RWPE2 (cell line): Measurements from ENCODE around the gene C1RL.
A peak's percentile ranks its signal among the peaks of the same experiment; 100 is the strongest.

Experiments
- ATAC-seq: fragments of 200-7000 bp; cut with Tn5 transposase; 3 replicates; pipeline ENCODE4 v1.9.1; 2021; ENCODE audit warnings: low read depth
- DNase-seq: peaks from one replicate; pipeline ENCODE4 v3.0.0-alpha.2; 2020; ENCODE audit warnings: low spot score
- H3K27ac ChIP-seq: fragments of 450-650 bp; 2 replicates; pipeline ENCODE4 v1.5.1; 2017; ENCODE audit warnings: mild to moderate bottlenecking; ENCODE audit not compliant: poor library complexity, severe bottlenecking
- H3K27me3 ChIP-seq: fragments of 250-450 bp; sonication (Bioruptor Pico); 2 replicates; pipeline ENCODE4 v1.5.1; 2021; ENCODE audit warnings: mild to moderate bottlenecking, moderate library complexity; ENCODE audit not compliant: insufficient read depth, poor library complexity, severe bottlenecking
- H3K36me3 ChIP-seq: fragments of 250-450 bp; sonication (Bioruptor Pico); 2 replicates; pipeline ENCODE4 v1.5.1; 2020; ENCODE audit warnings: low read depth, mild to moderate bottlenecking, moderate library complexity
- H3K4me1 ChIP-seq: fragments of 250-450 bp; sonication (Bioruptor Pico); 2 replicates; pipeline ENCODE4 v1.5.1; 2021; ENCODE audit warnings: mild to moderate bottlenecking, moderate library complexity; ENCODE audit not compliant: insufficient read depth, poor library complexity, severe bottlenecking
- H3K4me3 ChIP-seq: fragments of 250-450 bp; sonication (Bioruptor Pico); 2 replicates; pipeline ENCODE4 v1.5.1; 2021; ENCODE audit warnings: mild to moderate bottlenecking, moderate library complexity; ENCODE audit not compliant: severe bottlenecking
- H3K9me3 ChIP-seq: fragments of 250-450 bp; sonication (Bioruptor Pico); 2 replicates; pipeline ENCODE4 v1.5.1; 2021; ENCODE audit warnings: mild to moderate bottlenecking, moderate library complexity; ENCODE audit not compliant: severe bottlenecking
- TF ChIP-seq, protein P1 (sequence below): fragments of 450-650 bp; IDR thresholded peaks from one replicate; pipeline ENCODE4 v1.5.1; 2017; ENCODE audit warnings: mild to moderate bottlenecking, moderate library complexity; ENCODE audit not compliant: poor library complexity, severe bottlenecking

C1RL gene

GRCh38 chr12:7150356-7150755 lies 41.3 kb upstream of the C1RL start:
- TF ChIP-seq, protein P1, sequence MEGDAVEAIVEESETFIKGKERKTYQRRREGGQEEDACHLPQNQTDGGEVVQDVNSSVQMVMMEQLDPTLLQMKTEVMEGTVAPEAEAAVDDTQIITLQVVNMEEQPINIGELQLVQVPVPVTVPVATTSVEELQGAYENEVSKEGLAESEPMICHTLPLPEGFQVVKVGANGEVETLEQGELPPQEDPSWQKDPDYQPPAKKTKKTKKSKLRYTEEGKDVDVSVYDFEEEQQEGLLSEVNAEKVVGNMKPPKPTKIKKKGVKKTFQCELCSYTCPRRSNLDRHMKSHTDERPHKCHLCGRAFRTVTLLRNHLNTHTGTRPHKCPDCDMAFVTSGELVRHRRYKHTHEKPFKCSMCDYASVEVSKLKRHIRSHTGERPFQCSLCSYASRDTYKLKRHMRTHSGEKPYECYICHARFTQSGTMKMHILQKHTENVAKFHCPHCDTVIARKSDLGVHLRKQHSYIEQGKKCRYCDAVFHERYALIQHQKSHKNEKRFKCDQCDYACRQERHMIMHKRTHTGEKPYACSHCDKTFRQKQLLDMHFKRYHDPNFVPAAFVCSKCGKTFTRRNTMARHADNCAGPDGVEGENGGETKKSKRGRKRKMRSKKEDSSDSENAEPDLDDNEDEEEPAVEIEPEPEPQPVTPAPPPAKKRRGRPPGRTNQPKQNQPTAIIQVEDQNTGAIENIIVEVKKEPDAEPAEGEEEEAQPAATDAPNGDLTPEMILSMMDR, result no peak

GRCh38 chr12:7146906-7147305 lies 37.9 kb upstream of the C1RL start:
- Histone ChIP-seq H3K4me3 (no peak overlapping the region), H3K9me3 (no peaks in the 10 kb centered on the region), H3K4me1 (no peaks in the 10 kb centered on the region), H3K27me3 (no peaks in the 10 kb centered on the region), H3K36me3 (no peaks in the 10 kb centered on the region), H3K27ac (no peak overlapping the region)
- TF ChIP-seq, protein P1, result no peak
- ATAC-seq (no peak), DNase-seq (no peak)

More at GRCh38 chr12:7150356-7150755, 41.3 kb upstream of the C1RL start:
- Histone ChIP-seq H3K36me3 (no peaks in the 10 kb centered on the region), H3K27ac (no peak overlapping the region), H3K4me3 (no peak overlapping the region), H3K4me1 (no peaks in the 10 kb centered on the region), H3K27me3 (no peaks in the 10 kb centered on the region), H3K9me3 (no peaks in the 10 kb centered on the region)
- ATAC-seq (no peak), DNase-seq (no peak)

GRCh38 chr12:7146228-7146627 lies 37.2 kb upstream of the C1RL start:
- Histone ChIP-seq H3K27ac (no peak overlapping the region), H3K27me3 (no peaks in the 10 kb centered on the region), H3K4me3 (no peak overlapping the region), H3K9me3 (no peaks in the 10 kb centered on the region), H3K4me1 (no peaks in the 10 kb centered on the region), H3K36me3 (no peaks in the 10 kb centered on the region)
- ATAC-seq (no peak), DNase-seq (no peak)
- TF ChIP-seq, protein P1, result no peak

DNA sequence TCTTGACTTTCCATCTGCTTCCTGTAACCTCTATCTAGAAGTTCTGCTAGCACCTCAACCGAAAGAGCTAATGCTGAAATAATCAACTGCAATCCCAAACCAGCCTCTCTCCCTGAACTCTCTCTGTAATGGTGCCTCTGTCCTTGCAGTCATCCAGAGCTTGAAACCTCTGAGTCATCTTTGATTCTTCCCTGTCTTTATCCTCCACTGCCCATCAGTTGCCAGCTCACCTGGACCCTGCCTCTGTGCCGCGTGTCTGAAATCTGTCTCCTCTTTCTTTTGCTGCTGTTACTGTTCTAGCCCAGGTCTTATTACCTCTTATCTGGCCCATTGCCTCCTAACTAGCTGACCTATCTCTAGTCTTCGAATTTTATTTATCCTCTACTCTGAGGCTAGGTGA lies 36.7 kb upstream of the C1RL start:
- Histone ChIP-seq H3K4me3 (no peak overlapping the region), H3K27me3 (no peaks in the 10 kb centered on the region), H3K36me3 (no peaks in the 10 kb centered on the region), H3K9me3 (no peaks in the 10 kb centered on the region), H3K4me1 (no peaks in the 10 kb centered on the region), H3K27ac (no peak overlapping the region)
- ATAC-seq (no peak), DNase-seq (no peak)
- TF ChIP-seq, protein P1, result no peak

- Histone ChIP-seq H3K27ac (no peak overlapping the region), H3K4me3 (no peak overlapping the region), H3K4me1 (no peaks in the 10 kb centered on the region), H3K9me3 (no peaks in the 10 kb centered on the region), H3K27me3 (no peaks in the 10 kb centered on the region), H3K36me3 (no peaks in the 10 kb centered on the region)
- TF ChIP-seq, protein P1, result peak; percentile 51
- ATAC-seq, result no peak
- DNase-seq, result no peak
Observed at GRCh38 chr12:7144414-7145120, 35.6 kb upstream of the C1RL start.
